Peyer's patch (tissue), 4 donors: ENCODE results near the gene TMEM135.

ENCODE experiments used
- POLR2A ChIP-seq, 2 donors: fragments of 450-650 bp; IDR thresholded peaks; one replicate each; pipeline ENCODE4 v1.5.1; 2017; ENCODE audit warnings: antibody characterized with exemption in 2 of 2, mild to moderate bottlenecking in 2 of 2, moderate library complexity in 2 of 2
- TF ChIP-seq, protein P1 (sequence below), 6 experiments: fragments of 450-650 bp in 4 of 6; fragments of 200-600 bp in 2 of 6; sonication (generic) in 1 of 6; IDR thresholded peaks; one replicate each; pipeline ENCODE4 v1.5.1; 2017 to 2019; ENCODE audit warnings: antibody characterized with exemption in 6 of 6, mild to moderate bottlenecking in 3 of 6, moderate library complexity in 1 of 6

GRCh38 chr11:87251560-87251959 is 213.8 kb downstream of the TMEM135 start:
- TF ChIP-seq, protein P1, sequence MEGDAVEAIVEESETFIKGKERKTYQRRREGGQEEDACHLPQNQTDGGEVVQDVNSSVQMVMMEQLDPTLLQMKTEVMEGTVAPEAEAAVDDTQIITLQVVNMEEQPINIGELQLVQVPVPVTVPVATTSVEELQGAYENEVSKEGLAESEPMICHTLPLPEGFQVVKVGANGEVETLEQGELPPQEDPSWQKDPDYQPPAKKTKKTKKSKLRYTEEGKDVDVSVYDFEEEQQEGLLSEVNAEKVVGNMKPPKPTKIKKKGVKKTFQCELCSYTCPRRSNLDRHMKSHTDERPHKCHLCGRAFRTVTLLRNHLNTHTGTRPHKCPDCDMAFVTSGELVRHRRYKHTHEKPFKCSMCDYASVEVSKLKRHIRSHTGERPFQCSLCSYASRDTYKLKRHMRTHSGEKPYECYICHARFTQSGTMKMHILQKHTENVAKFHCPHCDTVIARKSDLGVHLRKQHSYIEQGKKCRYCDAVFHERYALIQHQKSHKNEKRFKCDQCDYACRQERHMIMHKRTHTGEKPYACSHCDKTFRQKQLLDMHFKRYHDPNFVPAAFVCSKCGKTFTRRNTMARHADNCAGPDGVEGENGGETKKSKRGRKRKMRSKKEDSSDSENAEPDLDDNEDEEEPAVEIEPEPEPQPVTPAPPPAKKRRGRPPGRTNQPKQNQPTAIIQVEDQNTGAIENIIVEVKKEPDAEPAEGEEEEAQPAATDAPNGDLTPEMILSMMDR (IDR thresholded peaks at IDR 0.05), result no peak
- no peak for TF ChIP-seq POLR2A (IDR thresholded peaks at IDR 0.05)
